ENCODE results near the gene ABLIM3. TPM values are rescaled to one million over a fixed set of nuclear protein-coding genes. Genes with fewer than 3 reads are reported as not detected.

Gene ABLIM3
- total and polyA plus RNA-seq, 2 of the 8 experiments (the other 6 are each of a cell fraction or from before 2014, with no cell fraction given) = 0.36 to 0.56 TPM

DNA sequence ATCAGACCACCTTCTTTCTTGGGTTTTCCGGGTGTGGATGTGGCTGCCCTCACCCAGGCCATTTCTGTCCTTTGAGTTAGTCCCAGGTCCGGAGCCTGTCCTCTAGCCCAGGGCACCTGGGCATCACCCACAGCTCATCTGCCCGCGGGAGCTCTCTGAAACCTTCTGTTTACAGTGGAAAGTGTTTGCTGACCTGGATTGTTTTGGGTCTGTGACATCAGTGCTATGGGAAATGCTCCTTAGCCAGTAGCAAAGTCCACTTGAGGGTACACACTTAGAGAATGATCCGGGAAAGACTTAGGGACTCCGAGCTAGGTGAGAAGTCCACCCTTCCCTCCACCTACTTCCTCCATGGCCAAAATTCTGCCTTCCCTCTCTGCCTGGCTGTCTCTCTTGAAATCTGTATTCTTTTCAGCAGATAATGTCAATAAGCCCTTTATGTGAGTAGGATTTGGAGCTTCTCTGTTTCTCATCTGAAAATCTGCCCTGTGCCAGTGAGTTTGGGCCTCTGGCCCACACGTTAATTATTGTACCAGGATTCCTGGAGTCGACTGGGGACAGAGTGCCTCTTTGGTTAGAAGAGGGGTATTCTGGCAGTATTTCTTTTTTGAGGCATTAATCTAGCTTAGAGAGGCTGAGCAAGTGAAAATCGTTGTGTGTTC is 19.9 kb downstream of the ABLIM3 start:
- 85% methylated on average over 9 of the region's 9 CpGs; no CpG with 5 or more reads in 1 of the 2 experiments for WGBS, 2 experiments (ENCODE audit: extremely low coverage in 1 of 2, insufficient coverage in 1 of 2, insufficient read length in 1 of 2, insufficient replicate concordance in 2 of 2, low coverage in 1 of 2, low lambda C conversion rate in 2 of 2, missing lambda C conversion rate in 1 of 2)
- POLR2A ChIA-PET (ENCODE audit: partially characterized antibody) = no interaction called here
- Histone ChIP-seq H3K14ac (ENCODE audit: insufficient read length) (no peak overlapping the region), H3K27ac (ENCODE audit: low read depth, low read length) (no peak overlapping the region), H3K18ac (ENCODE audit: extremely low read depth, low read length) (no peak overlapping the region), H2AFZ (ENCODE audit: low read length) (no peak overlapping the region), H2BK120ac (replicated peaks; ENCODE audit: low read depth, low read length) (no peak overlapping the region), H4K5ac (ENCODE audit: insufficient read length, low read depth, low read length) (no peak overlapping the region), H4K8ac (ENCODE audit: extremely low read depth, insufficient read depth, low read length) (no peak overlapping the region), H4K20me1 (replicated peaks in 1 of 2; ENCODE audit: control insufficient read depth in 1 of 2, insufficient read depth in 2 of 2, low read length in 2 of 2) (no peaks in the 10 kb centered on the region), H3K36me3 (ENCODE audit: control insufficient read depth in 2 of 4, insufficient read depth in 4 of 4, low read length in 3 of 4) (no peaks in the 10 kb centered on the region), H3K27me3 (replicated peaks in 1 of 4; ENCODE audit: control insufficient read depth in 3 of 4, extremely low read depth in 1 of 4, insufficient read depth in 3 of 4, low read length in 3 of 4) (no peaks in the 10 kb centered on the region), H3K9ac (replicated peaks in 1 of 4; ENCODE audit: extremely low read depth in 1 of 4, low read depth in 3 of 4, low read length in 3 of 4) (no peak overlapping the region), H2BK12ac (ENCODE audit: low read depth, low read length) (no peak overlapping the region), H2AK5ac (ENCODE audit: low read depth, low read length) (no peak overlapping the region), H3K4ac (replicated peaks; ENCODE audit: insufficient read length, low read depth, low read length) (no peak overlapping the region), H2BK15ac (ENCODE audit: low read length) (no peak overlapping the region), H4K91ac (replicated peaks; ENCODE audit: insufficient read length, low read length) (no peak overlapping the region), H3K4me2 (ENCODE audit: insufficient read depth in 1 of 2, low read depth in 2 of 2, low read length in 2 of 2) (no peak overlapping the region), H3K23me2 (ENCODE audit: low read depth, low read length) (no peaks in the 10 kb centered on the region), H3K79me2 (ENCODE audit: control insufficient read depth in 1 of 2, insufficient read depth in 2 of 2, low read length in 2 of 2) (no peaks in the 10 kb centered on the region), H3K4me1 (replicated peaks in 1 of 4; ENCODE audit: control insufficient read depth in 3 of 4, insufficient read depth in 4 of 4, low read length in 3 of 4) (no peaks in the 10 kb centered on the region), H3K56ac (replicated peaks; ENCODE audit: insufficient read length, low read depth, low read length) (no peak overlapping the region), H3K79me1 (ENCODE audit: low read depth, low read length) (no peaks in the 10 kb centered on the region), H2BK5ac (ENCODE audit: low read depth, low read length) (no peak overlapping the region), H2BK20ac (ENCODE audit: low read length) (no peak overlapping the region), H3K4me3 (ENCODE audit: extremely low read depth in 1 of 4, insufficient read depth in 2 of 4, low read depth in 3 of 4, low read length in 4 of 4) (no peak overlapping the region), H3K23ac (ENCODE audit: insufficient read length) (no peak overlapping the region), H3K9me3 (ENCODE audit: insufficient read depth in 2 of 2, low read depth in 1 of 2, low read length in 1 of 2) (no peaks in the 10 kb centered on the region)
- FAIRE-seq (no peak), DNase-seq (ENCODE audit: low read depth in 1 of 2, low spot score in 2 of 2) (no peak)
- CTCF ChIA-PET (ENCODE audit: partially characterized antibody) = interaction anchor here (1.0 to 2.4 kb wide), 6 partner anchors 8 to 32 kb away, joined by 3 to 7 read pairs (median 4); partner anchors contain the start of gene ABLIM3
- TF ChIP-seq POLR2A (IDR thresholded peaks at IDR 0.05; ENCODE audit: control extremely low read depth in 1 of 2, low read depth in 2 of 2, low read length in 2 of 2) (no peak), EGR1 (IDR thresholded peaks at IDR 0.05; ENCODE audit: borderline replicate concordance, low read depth, low read length) (no peak), E2F6 (IDR thresholded peaks at IDR 0.05) (no peak)
